SJSA1 (cell line): Measurements from ENCODE around the gene LRRC23. TPM values are rescaled to one million over a fixed set of nuclear protein-coding genes. Genes with fewer than 3 reads are reported as not detected.

ENCODE experiments used
- DNase-seq, 2 experiments: peaks; one replicate each; pipeline ENCODE4 v3.0.0-alpha.2; 2015 to 2020; ENCODE audit warnings: low spot score in 2 of 2, low read depth in 1 of 2
- H3K27ac ChIP-seq: fragments of 250-450 bp; sonication (Bioruptor Pico); 2 replicates; pipeline ENCODE4 v1.5.1; 2020; ENCODE audit warnings: mild to moderate bottlenecking, moderate library complexity
- H3K27me3 ChIP-seq: fragments of 250-450 bp; sonication (Bioruptor Pico); replicated peaks from 2 replicates; pipeline ENCODE4 v1.5.1; 2020; ENCODE audit warnings: mild to moderate bottlenecking, moderate library complexity
- H3K36me3 ChIP-seq: fragments of 250-450 bp; sonication (Bioruptor Pico); 2 replicates; pipeline ENCODE4 v1.5.1; 2020; ENCODE audit warnings: mild to moderate bottlenecking
- H3K4me1 ChIP-seq: fragments of 250-450 bp; sonication (Bioruptor Pico); replicated peaks from 2 replicates; pipeline ENCODE4 v1.6.1; 2021; ENCODE audit warnings: mild to moderate bottlenecking
- H3K4me3 ChIP-seq: fragments of 250-450 bp; sonication (Bioruptor Pico); 2 replicates; pipeline ENCODE4 v1.5.1; 2020; ENCODE audit warnings: mild to moderate bottlenecking
- H3K9me3 ChIP-seq: fragments of 250-450 bp; sonication (Bioruptor Pico); replicated peaks from 2 replicates; pipeline ENCODE4 v1.5.1; 2020; ENCODE audit warnings: mild to moderate bottlenecking
- total RNA-seq: library from RNA; depleted of rRNA; stranded (reverse); fragments of >200 nt; shearing (Covaris generic); gene quantifications from 2 replicates; pipeline ENCODE4 v1.2.3, GENCODE V29; 2014

The LRRC23 gene
- total RNA-seq, 1 experiment from 2014 or later = 12.2 TPM

GRCh38 chr12:6934110-6934509 lies 29.5 kb downstream of the LRRC23 start:
- no peak for DNase-seq
- Histone ChIP-seq H3K9me3 (no peaks in the 10 kb centered on the region), H3K27me3 (no peaks in the 10 kb centered on the region), H3K4me1 (peaks cover 25% of the 10 kb centered on the region), H3K36me3 (peaks cover 89% of the 10 kb centered on the region), H3K27ac (no peak overlapping the region), H3K4me3 (no peak overlapping the region)

GRCh38 chr12:6935371-6936193 lies 31.0 kb downstream of the LRRC23 start:
- Histone ChIP-seq H3K4me1 (peaks cover 14% of the 10 kb centered on the region), H3K27ac (no peak overlapping the region), H3K27me3 (no peaks in the 10 kb centered on the region), H3K9me3 (no peaks in the 10 kb centered on the region), H3K36me3 (peaks cover 89% of the 10 kb centered on the region), H3K4me3 (no peak overlapping the region)
- DNase-seq = no peak

- Histone ChIP-seq H3K4me3 (no peak overlapping the region), H3K27me3 (no peaks in the 10 kb centered on the region), H3K9me3 (no peaks in the 10 kb centered on the region), H3K4me1 (peaks cover 14% of the 10 kb centered on the region), H3K27ac (no peak overlapping the region), H3K36me3 (peaks cover 91% of the 10 kb centered on the region)
- no peak for DNase-seq
These were observed 31.6 kb downstream of the LRRC23 start for GRCh38 chr12:6936194-6936635.

GRCh38 chr12:6936636-6937480 lies 32.2 kb downstream of the LRRC23 start:
- DNase-seq = no peak
- Histone ChIP-seq H3K36me3 (peaks cover 97% of the 10 kb centered on the region), H3K27me3 (no peaks in the 10 kb centered on the region), H3K9me3 (no peaks in the 10 kb centered on the region), H3K4me1 (peaks cover 14% of the 10 kb centered on the region), H3K27ac (no peak overlapping the region), H3K4me3 (no peak overlapping the region)

- Histone ChIP-seq H3K4me1 (peaks cover 14% of the 10 kb centered on the region), H3K9me3 (no peaks in the 10 kb centered on the region), H3K27ac (peak overlapping the region; percentile 33), H3K27me3 (no peaks in the 10 kb centered on the region), H3K4me3 (peak overlapping the region; percentile 40), H3K36me3 (peaks cover 94% of the 10 kb centered on the region)
- peak; percentile 93 to 95 for DNase-seq
These were observed 33.1 kb downstream of the LRRC23 start for GRCh38 chr12:6937481-6938352.

GRCh38 chr12:6938353-6939190 lies 34.0 kb downstream of the LRRC23 start:
- Histone ChIP-seq H3K4me1 (peaks cover 22% of the 10 kb centered on the region), H3K9me3 (no peaks in the 10 kb centered on the region), H3K27me3 (no peaks in the 10 kb centered on the region), H3K36me3 (peaks cover 87% of the 10 kb centered on the region), H3K27ac (no peak overlapping the region), H3K4me3 (peak overlapping the region; percentile 40)
- peak in 1 of 2 experiments; percentile 44 for DNase-seq

GRCh38 chr12:6939191-6939540 lies 34.5 kb downstream of the LRRC23 start:
- Histone ChIP-seq H3K4me3 (no peak overlapping the region), H3K9me3 (no peaks in the 10 kb centered on the region), H3K27me3 (no peaks in the 10 kb centered on the region; the same call in 1 of the 2 replicates), H3K27ac (no peak overlapping the region), H3K4me1 (peaks cover 25% of the 10 kb centered on the region), H3K36me3 (peaks cover 84% of the 10 kb centered on the region)
- no peak for DNase-seq

GRCh38 chr12:6941267-6941666 lies 36.6 kb downstream of the LRRC23 start:
- Histone ChIP-seq H3K4me3 (no peak overlapping the region), H3K36me3 (peaks cover 77% of the 10 kb centered on the region), H3K4me1 (peaks cover 37% of the 10 kb centered on the region), H3K9me3 (no peaks in the 10 kb centered on the region), H3K27me3 (no peaks in the 10 kb centered on the region; the same call in 1 of the 2 replicates), H3K27ac (no peak overlapping the region)
- DNase-seq = no peak

GRCh38 chr12:6941782-6942181 lies 37.2 kb downstream of the LRRC23 start:
- peaks cover 37% of the 10 kb centered on the region for H3K4me1 ChIP-seq

GRCh38 chr12:6942331-6942665 lies 37.7 kb downstream of the LRRC23 start:
- no peaks in the 10 kb centered on the region for H3K9me3 ChIP-seq
- no peak overlapping the region for H3K27ac ChIP-seq
- DNase-seq = no peak
- H3K36me3 ChIP-seq = peaks cover 74% of the 10 kb centered on the region
- no peak overlapping the region for H3K4me3 ChIP-seq
- no peaks in the 10 kb centered on the region; the same call in 1 of the 2 replicates for H3K27me3 ChIP-seq
- H3K4me1 ChIP-seq = peaks cover 37% of the 10 kb centered on the region

More at GRCh38 chr12:6941782-6942181, 37.2 kb downstream of the LRRC23 start:
- H3K27ac ChIP-seq = no peak overlapping the region
- DNase-seq = no peak
- H3K9me3 ChIP-seq = no peaks in the 10 kb centered on the region
- no peak overlapping the region for H3K4me3 ChIP-seq
- H3K36me3 ChIP-seq = peaks cover 77% of the 10 kb centered on the region
- no peaks in the 10 kb centered on the region; the same call in 1 of the 2 replicates for H3K27me3 ChIP-seq

GRCh38 chr12:6943389-6943721 lies 38.7 kb downstream of the LRRC23 start:
- Histone ChIP-seq H3K9me3 (no peaks in the 10 kb centered on the region), H3K27ac (peak overlapping the region; percentile 96), H3K27me3 (no peaks in the 10 kb centered on the region; the same call in 1 of the 2 replicates), H3K36me3 (peaks cover 65% of the 10 kb centered on the region), H3K4me3 (peak overlapping the region; percentile 46), H3K4me1 (peaks cover 29% of the 10 kb centered on the region)
- DNase-seq = peak in 1 of 2 experiments; percentile 86

GRCh38 chr12:6943722-6944380 lies 39.2 kb downstream of the LRRC23 start, which contains the start of the genes C12orf57 and RNU7-1:
C12orf57 (plus strand) TSS chr12:6944022; CDS start chr12:6944122, 100 bp downstream.
RNU7-1 (plus strand) TSS chr12:6943816.
- Histone ChIP-seq H3K4me3 (peak within 1 kb of the TSS; percentile 46), H3K4me1 (peaks cover 27% of the 10 kb centered on the region), H3K27ac (peak within 1 kb of the TSS; percentile 96), H3K27me3 (no peaks in the 10 kb centered on the region; the same call in 1 of the 2 replicates), H3K36me3 (peaks cover 60% of the 10 kb centered on the region), H3K9me3 (no peaks in the 10 kb centered on the region)
- peak; percentile 91 to 98 for DNase-seq
